Stimulated activated CD8-positive, alpha-beta memory T cell treated with anti-CD3 and anti-CD28 coated beads, Interleukin-4, amount 100 ng/mL, for 4 hours (primary cell): ENCODE measurements around the gene GPR137C.

Experiments used
- DNase-seq, 2 donors: peaks; one replicate each; pipeline ENCODE4 v3.0.0-alpha.2; 2020; ENCODE audit warnings: low read depth in 2 of 2, low spot score in 1 of 2

GPR137C gene

DNA sequence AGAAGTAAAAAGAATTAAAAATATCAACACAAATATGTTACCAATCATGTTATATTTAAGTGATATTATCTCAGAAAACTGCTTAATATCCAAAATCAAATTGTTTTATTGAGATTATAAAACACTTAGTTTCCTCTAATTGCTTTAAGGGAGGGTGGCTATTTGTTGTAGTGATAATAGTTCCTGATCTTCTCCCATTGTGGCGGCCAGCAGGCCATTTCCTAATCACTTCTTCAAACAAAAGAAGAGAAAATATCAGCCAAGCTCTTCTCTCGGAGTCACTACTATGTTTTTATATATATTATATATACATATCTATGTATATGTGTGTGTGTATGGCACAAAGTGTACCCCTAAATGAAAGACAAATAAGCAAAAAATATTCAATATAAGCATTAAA lies 111.2 kb downstream of the GPR137C start:
- DNase-seq: no peak

DNA sequence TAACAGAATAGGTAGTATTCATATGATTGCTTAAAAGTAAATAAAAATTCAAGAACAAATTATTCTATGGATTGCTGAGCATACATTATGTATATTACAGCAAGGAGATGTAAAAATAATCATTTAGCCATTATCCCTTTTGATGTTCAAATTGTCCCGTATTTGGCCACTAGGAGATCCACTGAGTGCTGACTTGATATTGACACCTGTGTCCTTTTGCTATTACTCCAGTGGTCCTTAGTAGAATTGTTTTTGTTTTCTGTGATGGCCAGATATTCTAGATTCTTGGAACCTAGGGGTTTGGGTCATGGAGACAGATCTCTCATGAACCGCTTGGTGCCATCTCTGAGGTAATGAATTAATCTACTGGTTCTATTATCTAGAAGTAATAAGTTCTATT lies 126.0 kb downstream of the GPR137C start:
- DNase-seq: no peak

DNA sequence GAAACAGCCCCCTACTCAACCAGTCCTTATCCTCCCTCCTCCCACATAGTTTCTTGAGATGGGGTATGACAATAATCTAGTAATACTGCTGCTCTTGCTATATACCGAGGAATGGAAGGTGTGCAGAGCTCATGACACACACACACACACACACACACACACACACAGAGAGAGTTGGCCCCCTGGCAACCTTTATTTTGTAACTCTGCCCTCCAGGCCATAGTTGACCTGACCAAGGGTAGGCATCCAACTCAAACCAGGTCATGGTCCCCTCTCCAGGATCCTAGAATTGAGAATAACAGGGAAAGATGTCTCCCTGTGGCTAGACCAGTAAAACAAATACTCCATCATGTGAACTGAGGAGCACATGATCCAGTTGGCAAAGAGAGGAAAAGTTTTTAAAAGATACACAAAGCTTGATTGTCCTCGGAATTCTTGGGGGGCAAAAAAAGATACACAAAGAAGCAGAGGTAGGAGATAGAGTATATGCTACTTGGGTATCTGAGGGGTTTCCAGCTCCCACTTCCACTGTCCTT lies 131.4 kb downstream of the GPR137C start:
- no peak for DNase-seq

DNA sequence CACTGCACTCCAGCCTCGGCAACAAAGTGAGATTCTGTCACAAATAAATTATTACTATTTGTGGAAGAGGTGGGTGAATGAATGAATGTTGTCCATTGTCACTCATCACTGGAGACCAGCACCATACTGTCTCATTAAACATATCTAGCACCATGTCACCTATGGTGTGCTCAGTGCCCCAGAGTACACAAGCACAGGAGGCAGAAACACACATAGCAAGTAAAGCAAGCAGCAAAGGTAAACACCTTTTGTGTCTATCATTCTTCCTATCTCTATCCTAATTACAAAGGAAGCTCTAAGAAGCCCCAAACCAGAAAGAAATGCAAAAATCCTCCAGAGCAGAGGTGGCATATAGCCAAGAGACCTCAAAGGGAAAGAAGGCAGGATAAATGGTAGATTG lies 133.5 kb downstream of the GPR137C start:
- DNase-seq: no peak
